ENCODE data around the gene IGSF21. TPM values are rescaled to one million over a fixed set of nuclear protein-coding genes. Genes with fewer than 3 reads are reported as not detected.

IGSF21 gene
- total and polyA plus RNA-seq, 5 donors from 2014 or later, result not detected

GRCh38 chr1:18253093-18253492 is 145.5 kb downstream of the IGSF21 start:
- Mint-ChIP-seq H3K4me1 (no peaks in the 10 kb centered on the region), H3K27me3 (no peaks in the 10 kb centered on the region), H3K4me3 (no peak overlapping the region), H3K9me3 (peaks cover 0 to 9% (median 3%) of the 10 kb centered on the region in 7 donors), H3K36me3 (no peaks in the 10 kb centered on the region), H3K27ac (no peak overlapping the region)
- DNase-seq (no peak), ATAC-seq (ENCODE audit: low read depth in 2 of 2) (no peak)
- Histone ChIP-seq H3K27ac (ENCODE audit: insufficient read depth, low read length, poor library complexity, severe bottlenecking) (no peak overlapping the region), H3K36me3 (ENCODE audit: control insufficient read depth, insufficient read depth, low read length) (no peaks in the 10 kb centered on the region), H3K4me3 (ENCODE audit: low read depth, low read length) (no peak overlapping the region), H3K27me3 (ENCODE audit: control insufficient read depth, insufficient read depth, low read length) (peaks cover 2% of the 10 kb centered on the region), H3K9me3 (ENCODE audit: control insufficient read depth in 2 of 2, low read length in 2 of 2) (peaks cover 0 to 2% of the 10 kb centered on the region in 2 experiments), H3K4me1 (ENCODE audit: control insufficient read depth, insufficient read depth, low read length, poor library complexity, severe bottlenecking) (no peaks in the 10 kb centered on the region)

GRCh38 chr1:18256282-18257235 is 149.0 kb downstream of the IGSF21 start:
- H3K4me1 Mint-ChIP-seq, result no peaks in the 10 kb centered on the region
- Histone ChIP-seq H3K9me3 (ENCODE audit: control insufficient read depth in 2 of 2, low read length in 2 of 2) (no peaks in the 10 kb centered on the region), H3K27me3 (ENCODE audit: control insufficient read depth, insufficient read depth, low read length) (peaks cover 2% of the 10 kb centered on the region), H3K4me1 (ENCODE audit: control insufficient read depth, insufficient read depth, low read length, poor library complexity, severe bottlenecking) (no peaks in the 10 kb centered on the region), H3K36me3 (ENCODE audit: control insufficient read depth, insufficient read depth, low read length) (no peaks in the 10 kb centered on the region), H3K27ac (ENCODE audit: insufficient read depth, low read length, poor library complexity, severe bottlenecking) (no peak overlapping the region), H3K4me3 (ENCODE audit: low read depth, low read length) (no peak overlapping the region)
- H3K27ac Mint-ChIP-seq, result no peak overlapping the region
- DNase-seq (peak in 1 of 3 donors; percentile 4), ATAC-seq (ENCODE audit: low read depth in 2 of 2) (no peak)
- H3K36me3 Mint-ChIP-seq, result no peaks in the 10 kb centered on the region
- no peak overlapping the region for H3K4me3 Mint-ChIP-seq
- H3K27me3 Mint-ChIP-seq, result no peaks in the 10 kb centered on the region
- peaks cover 0 to 4% (median 0%) of the 10 kb centered on the region in 7 donors for H3K9me3 Mint-ChIP-seq

GRCh38 chr1:18257778-18258177 is 150.2 kb downstream of the IGSF21 start:
- no peak overlapping the region for H3K27ac ChIP-seq (ENCODE audit: insufficient read depth, low read length, poor library complexity, severe bottlenecking)

GRCh38 chr1:18261891-18262290 is 154.3 kb downstream of the IGSF21 start:
- Histone ChIP-seq H3K9me3 (ENCODE audit: control insufficient read depth in 2 of 2, low read length in 2 of 2) (no peaks in the 10 kb centered on the region), H3K4me3 (ENCODE audit: low read depth, low read length) (no peak overlapping the region), H3K27ac (ENCODE audit: insufficient read depth, low read length, poor library complexity, severe bottlenecking) (no peak overlapping the region), H3K36me3 (ENCODE audit: control insufficient read depth, insufficient read depth, low read length) (no peaks in the 10 kb centered on the region), H3K4me1 (ENCODE audit: control insufficient read depth, insufficient read depth, low read length, poor library complexity, severe bottlenecking) (no peaks in the 10 kb centered on the region), H3K27me3 (ENCODE audit: control insufficient read depth, insufficient read depth, low read length) (no peaks in the 10 kb centered on the region)
- DNase-seq (no peak), ATAC-seq (ENCODE audit: low read depth in 2 of 2) (no peak)
- Mint-ChIP-seq H3K27ac (no peak overlapping the region), H3K36me3 (no peaks in the 10 kb centered on the region), H3K27me3 (no peaks in the 10 kb centered on the region), H3K9me3 (peaks cover 0 to 4% (median 0%) of the 10 kb centered on the region in 7 donors), H3K4me1 (no peaks in the 10 kb centered on the region), H3K4me3 (no peak overlapping the region)

More at GRCh38 chr1:18257778-18258177, 150.2 kb downstream of the IGSF21 start:
- Histone ChIP-seq H3K36me3 (ENCODE audit: control insufficient read depth, insufficient read depth, low read length) (no peaks in the 10 kb centered on the region), H3K27me3 (ENCODE audit: control insufficient read depth, insufficient read depth, low read length) (peaks cover 2% of the 10 kb centered on the region), H3K4me1 (ENCODE audit: control insufficient read depth, insufficient read depth, low read length, poor library complexity, severe bottlenecking) (no peaks in the 10 kb centered on the region), H3K9me3 (ENCODE audit: control insufficient read depth in 2 of 2, low read length in 2 of 2) (no peaks in the 10 kb centered on the region), H3K4me3 (ENCODE audit: low read depth, low read length) (no peak overlapping the region)
- Mint-ChIP-seq H3K4me1 (no peaks in the 10 kb centered on the region), H3K4me3 (no peak overlapping the region), H3K9me3 (peaks cover 0 to 4% (median 0%) of the 10 kb centered on the region in 7 donors), H3K27ac (no peak overlapping the region), H3K36me3 (no peaks in the 10 kb centered on the region), H3K27me3 (no peaks in the 10 kb centered on the region)
- DNase-seq (no peak), ATAC-seq (ENCODE audit: low read depth in 2 of 2) (no peak)

GRCh38 chr1:18262726-18263125 is 155.1 kb downstream of the IGSF21 start:
- Mint-ChIP-seq H3K27ac (no peak overlapping the region), H3K27me3 (no peaks in the 10 kb centered on the region), H3K36me3 (no peaks in the 10 kb centered on the region)

GRCh38 chr1:18263547-18264120 is 156.0 kb downstream of the IGSF21 start:
- Mint-ChIP-seq H3K4me3 (no peak overlapping the region), H3K27ac (no peak overlapping the region), H3K27me3 (no peaks in the 10 kb centered on the region), H3K36me3 (no peaks in the 10 kb centered on the region), H3K4me1 (no peaks in the 10 kb centered on the region), H3K9me3 (peaks cover 0 to 4% (median 0%) of the 10 kb centered on the region in 7 donors)
- Histone ChIP-seq H3K27ac (ENCODE audit: insufficient read depth, low read length, poor library complexity, severe bottlenecking) (no peak overlapping the region), H3K36me3 (ENCODE audit: control insufficient read depth, insufficient read depth, low read length) (no peaks in the 10 kb centered on the region), H3K4me1 (ENCODE audit: control insufficient read depth, insufficient read depth, low read length, poor library complexity, severe bottlenecking) (no peaks in the 10 kb centered on the region), H3K9me3 (ENCODE audit: control insufficient read depth in 2 of 2, low read length in 2 of 2) (no peaks in the 10 kb centered on the region), H3K4me3 (ENCODE audit: low read depth, low read length) (no peak overlapping the region), H3K27me3 (ENCODE audit: control insufficient read depth, insufficient read depth, low read length) (no peaks in the 10 kb centered on the region)
- DNase-seq (no peak), ATAC-seq (ENCODE audit: low read depth in 2 of 2) (no peak)

More at GRCh38 chr1:18262726-18263125, 155.1 kb downstream of the IGSF21 start:
- H3K27ac ChIP-seq (ENCODE audit: insufficient read depth, low read length, poor library complexity, severe bottlenecking), result no peak overlapping the region
- H3K4me3 Mint-ChIP-seq, result no peak overlapping the region
- H3K9me3 Mint-ChIP-seq, result peaks cover 0 to 4% (median 0%) of the 10 kb centered on the region in 7 donors
- H3K27me3 ChIP-seq (ENCODE audit: control insufficient read depth, insufficient read depth, low read length), result no peaks in the 10 kb centered on the region
- H3K4me1 ChIP-seq (ENCODE audit: control insufficient read depth, insufficient read depth, low read length, poor library complexity, severe bottlenecking), result no peaks in the 10 kb centered on the region
- no peaks in the 10 kb centered on the region for H3K36me3 ChIP-seq (ENCODE audit: control insufficient read depth, insufficient read depth, low read length)
- H3K4me1 Mint-ChIP-seq, result no peaks in the 10 kb centered on the region
- ATAC-seq (ENCODE audit: low read depth in 2 of 2), result no peak
- no peak for DNase-seq
- no peaks in the 10 kb centered on the region for H3K9me3 ChIP-seq (ENCODE audit: control insufficient read depth in 2 of 2, low read length in 2 of 2)
- H3K4me3 ChIP-seq (ENCODE audit: low read depth, low read length), result no peak overlapping the region

- Histone ChIP-seq H3K36me3 (ENCODE audit: control insufficient read depth, insufficient read depth, low read length) (no peaks in the 10 kb centered on the region), H3K9me3 (ENCODE audit: control insufficient read depth in 2 of 2, low read length in 2 of 2) (no peaks in the 10 kb centered on the region), H3K27ac (ENCODE audit: insufficient read depth, low read length, poor library complexity, severe bottlenecking) (no peak overlapping the region), H3K4me1 (ENCODE audit: control insufficient read depth, insufficient read depth, low read length, poor library complexity, severe bottlenecking) (no peaks in the 10 kb centered on the region), H3K4me3 (ENCODE audit: low read depth, low read length) (no peak overlapping the region), H3K27me3 (ENCODE audit: control insufficient read depth, insufficient read depth, low read length) (no peaks in the 10 kb centered on the region)
- no peak for ATAC-seq (ENCODE audit: low read depth in 2 of 2)
- H3K27ac Mint-ChIP-seq, result no peak overlapping the region
- DNase-seq, result no peak
- H3K9me3 Mint-ChIP-seq, result no peaks in the 10 kb centered on the region
- no peaks in the 10 kb centered on the region for H3K36me3 Mint-ChIP-seq
- H3K4me3 Mint-ChIP-seq, result no peak overlapping the region
- no peaks in the 10 kb centered on the region for H3K4me1 Mint-ChIP-seq
- no peaks in the 10 kb centered on the region for H3K27me3 Mint-ChIP-seq
Observed at GRCh38 chr1:18264450-18265039, 156.9 kb downstream of the IGSF21 start.
